PFSK-1 (cell line): ENCODE measurements around the gene BAIAP2L1.

ENCODE experiments used
- POLR2AphosphoS5 ChIP-seq: IDR thresholded peaks from 2 replicates; pipeline ENCODE4 v1.6.1; 2012; ENCODE audit warnings: low read depth, mild to moderate bottlenecking, control low read depth, low read length, moderate library complexity
- SIN3A ChIP-seq: IDR thresholded peaks from 2 replicates; pipeline ENCODE4 v1.6.1; 2012; ENCODE audit warnings: mild to moderate bottlenecking, low read length, moderate library complexity, borderline replicate concordance; ENCODE audit not compliant: insufficient read depth
- TAF1 ChIP-seq: IDR thresholded peaks from 2 replicates; pipeline ENCODE4 v1.6.1; 2012; ENCODE audit warnings: low read length, control low read depth, borderline replicate concordance; ENCODE audit not compliant: insufficient read depth
- TF ChIP-seq, protein P1 (sequence below), 2 experiments: IDR thresholded peaks; 2 replicates each; pipeline versions ENCODE4 v1.6.1 to v1.8.0; 2011 to 2012; ENCODE audit warnings: low read depth in 2 of 2, low read length in 2 of 2, control low read depth in 1 of 2, inconsistent platforms in 1 of 2, mild to moderate bottlenecking in 1 of 2, moderate library complexity in 1 of 2; ENCODE audit not compliant: insufficient read depth in 1 of 2

DNA sequence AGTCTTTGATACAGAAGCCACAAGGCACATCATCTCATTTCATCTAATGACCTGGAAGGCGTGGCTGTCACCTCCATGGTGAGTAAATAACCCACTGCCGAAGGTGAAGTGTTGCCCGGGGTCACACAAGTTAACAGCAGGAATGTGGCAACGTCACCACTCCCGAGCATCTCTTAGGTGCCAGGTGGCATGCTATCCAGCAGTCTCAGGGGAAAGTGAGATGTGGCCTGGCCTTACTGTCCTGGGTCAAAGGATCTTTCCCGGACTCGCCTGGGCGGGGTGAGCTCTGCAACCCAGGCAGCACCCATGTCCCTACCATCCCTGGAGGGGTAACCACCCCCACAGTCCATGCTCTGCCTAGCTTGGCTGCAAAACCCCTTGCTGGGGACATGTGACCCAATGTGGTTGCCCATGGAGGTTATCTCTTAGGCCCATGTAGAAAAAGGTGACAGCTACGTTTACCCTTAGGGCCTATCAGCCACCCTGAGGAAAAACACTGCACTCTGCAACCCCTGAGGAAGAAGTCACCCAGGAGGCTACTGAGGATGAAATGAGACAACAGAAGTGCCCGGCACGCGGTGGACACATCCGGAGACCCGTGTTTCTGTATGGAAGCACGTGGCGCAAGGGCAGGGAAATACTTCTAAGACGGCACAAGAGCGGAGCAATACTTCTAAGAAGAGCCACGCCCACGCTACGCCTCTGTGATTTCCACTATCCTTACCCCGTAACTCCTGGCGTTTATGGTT is 52.0 kb downstream of the BAIAP2L1 start:
- no peak for TF ChIP-seq TAF1
- TF ChIP-seq, protein P1, sequence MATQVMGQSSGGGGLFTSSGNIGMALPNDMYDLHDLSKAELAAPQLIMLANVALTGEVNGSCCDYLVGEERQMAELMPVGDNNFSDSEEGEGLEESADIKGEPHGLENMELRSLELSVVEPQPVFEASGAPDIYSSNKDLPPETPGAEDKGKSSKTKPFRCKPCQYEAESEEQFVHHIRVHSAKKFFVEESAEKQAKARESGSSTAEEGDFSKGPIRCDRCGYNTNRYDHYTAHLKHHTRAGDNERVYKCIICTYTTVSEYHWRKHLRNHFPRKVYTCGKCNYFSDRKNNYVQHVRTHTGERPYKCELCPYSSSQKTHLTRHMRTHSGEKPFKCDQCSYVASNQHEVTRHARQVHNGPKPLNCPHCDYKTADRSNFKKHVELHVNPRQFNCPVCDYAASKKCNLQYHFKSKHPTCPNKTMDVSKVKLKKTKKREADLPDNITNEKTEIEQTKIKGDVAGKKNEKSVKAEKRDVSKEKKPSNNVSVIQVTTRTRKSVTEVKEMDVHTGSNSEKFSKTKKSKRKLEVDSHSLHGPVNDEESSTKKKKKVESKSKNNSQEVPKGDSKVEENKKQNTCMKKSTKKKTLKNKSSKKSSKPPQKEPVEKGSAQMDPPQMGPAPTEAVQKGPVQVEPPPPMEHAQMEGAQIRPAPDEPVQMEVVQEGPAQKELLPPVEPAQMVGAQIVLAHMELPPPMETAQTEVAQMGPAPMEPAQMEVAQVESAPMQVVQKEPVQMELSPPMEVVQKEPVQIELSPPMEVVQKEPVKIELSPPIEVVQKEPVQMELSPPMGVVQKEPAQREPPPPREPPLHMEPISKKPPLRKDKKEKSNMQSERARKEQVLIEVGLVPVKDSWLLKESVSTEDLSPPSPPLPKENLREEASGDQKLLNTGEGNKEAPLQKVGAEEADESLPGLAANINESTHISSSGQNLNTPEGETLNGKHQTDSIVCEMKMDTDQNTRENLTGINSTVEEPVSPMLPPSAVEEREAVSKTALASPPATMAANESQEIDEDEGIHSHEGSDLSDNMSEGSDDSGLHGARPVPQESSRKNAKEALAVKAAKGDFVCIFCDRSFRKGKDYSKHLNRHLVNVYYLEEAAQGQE (IDR thresholded peaks at IDR 0.05; ENCODE audit: insufficient read depth in 1 of 2, low read depth in 2 of 2, low read length in 2 of 2) = no peak
- TF ChIP-seq POLR2AphosphoS5 = no peak
- no peak for TF ChIP-seq SIN3A
